Measurements from ENCODE around the gene EPHA10.

EPHA10 gene

GRCh38 chr1:37732111-37732780 lies 32.7 kb downstream of the EPHA10 start:
- DNase-seq (ENCODE audit: low read depth), result no peak

- DNase-seq (ENCODE audit: low read depth), result no peak
Observed at GRCh38 chr1:37731312-37732019, 33.5 kb downstream of the EPHA10 start.

DNA sequence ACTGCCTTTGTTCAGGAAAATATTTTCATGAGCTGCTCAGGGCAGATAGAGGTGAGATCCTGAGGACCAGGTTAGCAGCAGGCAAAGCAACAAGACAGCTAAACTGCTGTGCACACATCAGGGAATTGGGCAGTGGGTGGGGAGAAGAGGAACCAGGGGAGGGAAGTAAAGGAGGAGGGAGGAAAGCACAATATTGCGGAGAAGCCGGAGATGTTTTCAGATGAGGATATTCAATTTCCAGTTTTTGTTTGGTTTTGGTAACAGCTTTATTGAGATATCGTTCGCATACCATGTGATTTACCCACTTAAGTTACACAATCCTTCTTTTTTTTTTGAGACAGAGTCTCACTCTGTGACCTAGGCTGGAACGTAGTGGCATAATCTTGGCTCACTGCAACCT lies 34.5 kb downstream of the EPHA10 start:
- no peak for DNase-seq (ENCODE audit: low read depth)

GRCh38 chr1:37728416-37728815 lies 36.5 kb downstream of the EPHA10 start:
- no peak for DNase-seq (ENCODE audit: low read depth)

GRCh38 chr1:37726751-37727585 lies 38.0 kb downstream of the EPHA10 start:
- no peak for DNase-seq (ENCODE audit: low read depth)

DNA sequence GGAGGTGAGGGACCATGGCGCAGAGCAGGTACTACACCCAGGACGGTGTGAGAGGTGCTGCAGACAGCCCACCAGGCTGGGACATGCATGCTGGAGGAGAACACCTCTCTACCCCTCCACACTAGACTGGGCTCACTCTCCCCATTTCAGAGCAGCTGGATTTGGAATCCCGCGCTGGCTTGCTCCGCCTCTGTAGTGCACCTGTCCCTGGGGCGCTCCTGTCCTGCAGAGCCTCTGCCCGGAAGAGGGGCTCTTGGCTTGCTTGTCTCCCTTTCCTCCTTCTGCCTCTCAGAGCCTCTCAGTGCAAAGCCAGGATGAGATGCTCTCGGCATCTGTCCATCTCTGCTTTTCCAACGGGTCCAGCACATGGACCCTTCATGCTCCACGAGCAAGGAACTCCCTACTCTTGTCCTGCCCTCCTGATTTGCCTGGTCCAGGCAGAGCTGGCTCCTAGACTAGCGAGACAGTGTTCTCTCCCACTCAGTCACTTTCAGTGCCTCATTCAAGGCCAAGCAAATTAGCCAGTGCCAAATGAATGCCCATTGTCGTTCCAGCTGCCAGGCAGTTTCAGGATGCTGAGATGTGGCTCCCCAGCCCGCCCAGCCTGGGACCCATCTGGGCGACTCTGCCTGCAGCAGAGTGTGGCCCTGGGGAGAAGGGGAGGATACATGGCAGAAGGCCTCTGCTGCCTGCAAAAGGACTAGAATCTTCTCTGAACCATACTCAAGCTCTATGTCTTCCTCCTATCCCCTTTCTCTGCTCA lies 38.9 kb downstream of the EPHA10 start:
- no peak for DNase-seq (ENCODE audit: low read depth)

DNA sequence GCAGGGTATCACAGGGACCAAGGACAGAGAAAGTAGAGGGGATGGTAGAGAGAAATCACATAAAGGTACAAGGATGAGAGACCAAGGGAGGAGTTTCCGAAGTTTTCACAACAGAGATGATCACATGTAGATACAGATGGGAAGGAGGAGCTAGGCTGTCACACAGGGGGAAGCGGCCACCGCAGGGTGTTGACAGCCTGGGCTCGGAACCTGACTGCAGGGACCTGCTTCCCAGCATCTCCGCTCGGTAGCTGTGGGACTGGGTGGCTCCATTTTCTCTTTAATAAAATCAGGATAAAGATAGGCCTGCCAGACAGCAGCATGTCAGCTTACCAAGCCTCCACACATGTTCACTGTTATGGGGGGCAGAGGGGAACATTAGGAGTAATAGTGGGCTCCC lies 40.3 kb downstream of the EPHA10 start:
- DNase-seq (ENCODE audit: low read depth), result no peak

- no peak for DNase-seq (ENCODE audit: low read depth)
Observed at GRCh38 chr1:37723390-37724078, 41.4 kb downstream of the EPHA10 start.

DNA sequence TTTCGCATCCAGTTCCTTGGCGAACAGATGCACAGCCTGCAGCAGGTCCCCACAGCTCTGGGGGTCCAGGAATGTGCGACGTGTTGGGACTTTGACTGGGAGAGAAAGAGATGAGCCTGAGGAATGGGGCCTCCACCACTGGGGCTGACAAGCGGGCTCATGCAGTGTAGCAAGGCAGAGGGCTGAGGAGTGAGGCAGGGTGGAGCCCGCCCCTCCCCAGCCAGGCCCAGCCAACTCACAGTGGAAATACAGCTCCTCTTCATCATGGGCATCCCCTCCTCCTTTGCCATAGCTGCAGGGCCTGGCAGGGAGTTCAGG lies 41.9 kb downstream of the EPHA10 start:
- DNase-seq (ENCODE audit: low read depth), result no peak

DNA sequence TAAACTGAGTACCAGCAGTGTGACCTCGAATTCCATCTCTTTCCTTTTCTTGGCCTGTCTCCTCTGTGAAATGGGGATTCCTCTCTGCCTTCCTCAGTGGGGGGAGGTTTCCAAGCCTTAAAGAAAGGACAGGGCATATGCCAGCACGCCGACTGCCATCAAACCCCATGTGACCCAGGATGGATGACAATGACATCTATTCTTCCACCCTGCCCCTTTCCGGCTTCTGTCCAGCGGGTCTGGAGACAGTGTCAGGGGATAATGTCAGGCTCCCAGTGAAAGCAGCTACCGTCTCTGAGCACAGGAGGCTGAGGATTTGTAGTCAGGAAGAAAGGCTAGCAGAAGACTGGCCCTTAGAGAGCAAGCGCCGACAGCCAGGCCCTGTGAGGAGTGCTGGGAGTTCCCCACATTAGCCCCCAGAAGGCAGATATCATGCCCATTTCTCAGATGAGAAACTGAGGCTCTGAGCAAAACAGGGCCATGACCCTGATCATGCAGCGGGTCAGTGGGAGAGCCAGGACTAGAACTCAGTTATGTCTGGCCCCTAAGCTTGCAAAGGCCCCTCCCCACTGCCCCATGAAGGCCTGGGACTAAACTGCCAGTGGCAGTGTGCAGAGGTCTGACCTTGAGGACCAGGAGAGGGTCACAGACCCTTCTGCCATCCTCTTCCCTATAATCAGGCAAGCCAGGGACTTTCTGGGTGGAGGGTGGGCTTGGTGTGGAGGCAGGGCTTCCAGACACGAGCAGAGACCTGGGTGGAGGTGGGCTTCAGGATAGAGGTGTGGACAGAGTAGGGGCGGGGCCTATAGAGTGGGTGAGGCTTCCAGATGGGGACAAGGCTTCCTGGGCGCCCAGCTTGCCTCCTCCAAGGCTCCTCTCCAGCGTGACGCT lies 42.5 kb downstream of the EPHA10 start:
- DNase-seq (ENCODE audit: low read depth), result no peak

GRCh38 chr1:37721565-37721964 lies 43.4 kb downstream of the EPHA10 start:
- no peak for DNase-seq (ENCODE audit: low read depth)

DNA sequence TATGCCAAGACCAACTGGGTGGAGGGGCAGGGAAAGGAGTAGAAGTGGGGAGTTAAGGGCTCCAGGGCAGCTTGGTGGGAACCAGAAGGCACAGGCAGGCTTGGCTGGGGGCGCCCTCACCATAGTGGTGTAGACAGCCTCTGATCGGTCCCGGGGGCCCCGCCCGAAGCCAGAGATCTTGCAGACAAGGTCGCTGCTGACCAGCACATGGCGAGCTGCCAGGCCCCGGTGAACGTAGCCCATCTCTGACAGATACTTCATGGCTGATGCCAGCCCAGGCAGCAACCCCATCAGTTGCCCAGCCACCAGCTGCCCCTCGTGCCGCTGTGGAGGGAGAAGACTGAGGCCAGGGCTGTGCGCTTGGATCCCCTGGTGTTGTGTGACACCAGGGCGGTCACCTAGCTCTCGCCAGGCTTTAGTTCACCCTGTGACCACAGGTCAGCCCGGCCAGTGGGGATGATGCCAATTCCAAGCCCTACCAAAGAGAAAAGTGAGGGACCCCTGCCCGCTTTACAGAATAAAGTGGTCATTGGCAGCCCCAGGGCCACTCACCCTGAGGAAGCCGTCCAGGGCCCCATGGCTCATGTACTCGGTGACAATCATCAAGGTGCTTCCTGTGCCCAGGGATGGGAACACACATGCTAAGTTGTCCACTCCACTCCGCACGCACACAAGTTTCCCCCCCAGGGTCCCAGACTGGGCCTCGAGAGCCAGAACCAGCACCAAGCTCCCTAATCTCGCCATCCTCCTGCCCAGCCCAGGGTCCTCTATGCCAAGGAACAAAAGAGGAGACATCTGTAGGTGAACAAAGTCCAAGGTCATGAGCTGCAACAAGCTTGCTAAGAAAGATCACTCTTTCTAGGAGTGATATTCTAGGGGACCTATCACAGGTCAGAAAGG lies 44.4 kb downstream of the EPHA10 start:
- DNase-seq (ENCODE audit: low read depth), result no peak

- no peak for DNase-seq (ENCODE audit: low read depth)
Observed at GRCh38 chr1:37719572-37720195, 45.2 kb downstream of the EPHA10 start.

GRCh38 chr1:37718901-37719571 lies 45.9 kb downstream of the EPHA10 start:
- no peak for DNase-seq (ENCODE audit: low read depth)

GRCh38 chr1:37718181-37718900 lies 46.6 kb downstream of the EPHA10 start:
- DNase-seq (ENCODE audit: low read depth), result no peak

DNA sequence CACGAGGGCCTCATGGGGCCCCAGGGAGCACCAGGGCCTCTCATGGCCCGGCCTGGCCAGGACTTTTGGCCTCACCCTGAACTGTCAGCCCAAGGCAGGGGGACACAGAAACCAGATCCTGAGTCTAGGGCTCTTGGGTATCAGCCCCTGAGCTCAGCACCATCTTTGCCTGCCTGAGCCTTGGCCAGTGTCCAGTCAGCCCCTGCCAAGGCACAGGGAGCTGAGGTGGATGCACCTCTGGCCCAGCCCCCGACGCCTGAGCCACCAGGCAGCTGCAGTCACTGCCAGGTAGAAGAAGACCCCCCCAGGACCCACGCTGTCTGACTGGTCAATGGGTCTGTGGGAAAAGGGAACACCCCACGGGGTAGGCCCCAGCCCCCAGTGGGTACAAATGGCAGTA lies 47.3 kb downstream of the EPHA10 start:
- DNase-seq (ENCODE audit: low read depth), result no peak

GRCh38 chr1:37716321-37716720 lies 48.6 kb downstream of the EPHA10 start:
- no peak for DNase-seq (ENCODE audit: low read depth)

- no peak for DNase-seq (ENCODE audit: low read depth)
Observed at GRCh38 chr1:37714689-37715088, 50.2 kb downstream of the EPHA10 start.
